Subcutaneous adipose tissue (tissue), 4 donors: ENCODE measurements around the gene MRPL37. TPM values are rescaled to one million over a fixed set of nuclear protein-coding genes. Genes with fewer than 3 reads are reported as not detected.

ENCODE experiments used
- CTCF ChIP-seq: fragments of 450-650 bp; IDR thresholded peaks from one replicate; pipeline ENCODE4 v1.5.1; 2016; ENCODE audit warnings: low read depth, mild to moderate bottlenecking, control low read depth, antibody characterized with exemption, moderate library complexity
- total RNA-seq, 4 donors: library from RNA; depleted of rRNA; stranded (reverse); fragments of >200 nt; gene quantifications; one replicate each; pipeline ENCODE4 v1.1.0, GENCODE V29; 2016

The MRPL37 gene
- total RNA-seq, 4 donors from 2014 or later: 55.8 to 86.5 (median 56.9) TPM

- no peak for TF ChIP-seq CTCF
These were observed 62.3 kb downstream of the MRPL37 start for GRCh38 chr1:54262244-54262643.

GRCh38 chr1:54263601-54264226 lies 63.7 kb downstream of the MRPL37 start:
- no peak for TF ChIP-seq CTCF

- no peak for TF ChIP-seq CTCF
These were observed 65.2 kb downstream of the MRPL37 start for GRCh38 chr1:54265126-54265525.

DNA sequence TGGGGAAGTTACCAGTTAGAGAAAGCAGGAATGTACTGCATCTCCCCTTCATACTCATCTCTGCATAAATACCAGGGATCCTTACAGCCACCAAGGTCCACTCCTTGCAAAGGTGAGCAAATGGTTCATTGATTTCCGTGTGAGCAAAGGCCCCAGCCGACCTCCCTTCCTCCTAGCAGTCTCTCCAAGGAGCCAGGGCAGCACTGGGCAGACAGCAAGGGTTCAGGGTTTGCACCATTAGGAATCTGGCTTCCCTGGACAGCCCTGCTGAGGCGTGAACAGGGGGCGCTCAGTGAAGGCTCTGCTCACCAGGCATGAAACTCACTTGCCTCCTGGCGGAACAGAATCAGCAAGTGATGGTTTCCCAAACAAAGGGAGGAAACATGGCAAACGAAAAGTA lies 65.7 kb downstream of the MRPL37 start:
- TF ChIP-seq CTCF: no peak

- TF ChIP-seq CTCF: no peak
These were observed 66.2 kb downstream of the MRPL37 start for GRCh38 chr1:54266195-54266594.

GRCh38 chr1:54266908-54267307 lies 66.9 kb downstream of the MRPL37 start:
- TF ChIP-seq CTCF: no peak

Other genes with a start within 250 kb of the MRPL37 start
- not detected for gene LDLRAD1, start 182.0 kb upstream of the MRPL37 start, total RNA-seq
- gene TMEM59, start 147.0 kb upstream of the MRPL37 start, total RNA-seq: 100 to 1,000 TPM; 184 to 344 (median 338) TPM
- gene TCEANC2, start 146.6 kb upstream of the MRPL37 start, total RNA-seq: 1 to 10 TPM; 3.3 to 5.6 (median 4.4) TPM
- gene CDCP2, start 47.2 kb upstream of the MRPL37 start, total RNA-seq: under 1 TPM in 1 of 4 donors, not detected in 3; 0.16 TPM
- 1 to 10 TPM; 3.9 to 6.4 (median 5.4) TPM for gene CYB5RL, start 137 bp upstream of the MRPL37 start, total RNA-seq
- 10 to 100 TPM; 19.7 to 28.1 (median 25.1) TPM for gene SSBP3, start 206.2 kb downstream of the MRPL37 start, total RNA-seq